CD4-positive, alpha-beta T cell treated with Interleukin-17A for 1 hour (primary cell): ENCODE results near the gene ADGRD1.
A peak's percentile ranks its signal among the peaks of the same experiment; 100 is the strongest.

Source experiments
- DNase-seq: peaks from one replicate; pipeline ENCODE4 v3.0.0-alpha.2; 2020

The ADGRD1 gene

GRCh38 chr12:131077931-131078391, 124.3 kb downstream of the ADGRD1 start:
- no peak for DNase-seq

- DNase-seq: no peak
Measured at GRCh38 chr12:131082290-131083194, 128.8 kb downstream of the ADGRD1 start.

GRCh38 chr12:131084341-131085011, 130.8 kb downstream of the ADGRD1 start:
- no peak for DNase-seq

GRCh38 chr12:131085125-131085815, 131.6 kb downstream of the ADGRD1 start:
- no peak for DNase-seq

- no peak for DNase-seq
Measured at GRCh38 chr12:131085816-131086591, 132.3 kb downstream of the ADGRD1 start.

- no peak for DNase-seq
Measured at GRCh38 chr12:131087302-131087818, 133.7 kb downstream of the ADGRD1 start.

GRCh38 chr12:131087991-131088700, 134.4 kb downstream of the ADGRD1 start:
- DNase-seq: no peak

- no peak for DNase-seq
Measured at GRCh38 chr12:131088701-131089530, 135.2 kb downstream of the ADGRD1 start.

GRCh38 chr12:131089531-131090273, 136.0 kb downstream of the ADGRD1 start:
- no peak for DNase-seq

- DNase-seq: no peak
Measured at GRCh38 chr12:131090274-131091210, 136.8 kb downstream of the ADGRD1 start.

GRCh38 chr12:131091413-131091975, 137.8 kb downstream of the ADGRD1 start:
- DNase-seq: no peak

- no peak for DNase-seq
Measured at GRCh38 chr12:131091976-131092691, 138.4 kb downstream of the ADGRD1 start.

GRCh38 chr12:131092901-131093603, 139.3 kb downstream of the ADGRD1 start:
- peak; percentile 14 for DNase-seq

- no peak for DNase-seq
Measured at GRCh38 chr12:131093604-131093955, 139.9 kb downstream of the ADGRD1 start.

- DNase-seq: no peak
Measured at GRCh38 chr12:131093971-131094830, 140.5 kb downstream of the ADGRD1 start.
